ENCODE results near the gene SEC31B.

Gene SEC31B

GRCh38 chr10:100502926-100503494 lies 16.7 kb downstream of the SEC31B start:
- no peak for DNase-seq (ENCODE audit: extremely low read depth in 1 of 2, low read depth in 1 of 2)

GRCh38 chr10:100501423-100501822 lies 18.2 kb downstream of the SEC31B start:
- no peak for DNase-seq (ENCODE audit: extremely low read depth in 1 of 2, low read depth in 1 of 2)

- no peak for DNase-seq (ENCODE audit: extremely low read depth in 1 of 2, low read depth in 1 of 2)
These were observed 21.6 kb downstream of the SEC31B start for GRCh38 chr10:100498059-100498458.

- DNase-seq (ENCODE audit: extremely low read depth in 1 of 2, low read depth in 1 of 2), result no peak
These were observed 23.1 kb downstream of the SEC31B start for GRCh38 chr10:100496567-100496966.

DNA sequence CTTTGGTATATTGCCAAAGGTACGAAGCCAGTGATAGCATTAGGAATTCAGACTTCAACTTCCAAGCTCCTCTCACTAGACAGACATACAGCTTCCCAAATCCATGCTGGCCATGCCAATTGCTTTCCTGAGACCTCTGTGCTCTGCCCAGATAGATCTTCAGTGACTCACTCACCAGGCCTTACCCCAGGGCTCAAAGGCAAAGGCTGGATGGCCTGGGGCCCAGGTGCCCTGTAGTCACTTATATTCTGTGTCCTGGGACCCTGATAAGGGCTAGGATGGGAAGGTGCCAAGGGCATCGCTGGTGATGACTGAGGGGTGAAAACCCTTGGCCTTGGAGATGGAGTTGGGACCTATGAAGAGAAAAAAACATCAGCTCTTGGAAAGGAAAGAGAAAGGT lies 29.1 kb downstream of the SEC31B start:
- DNase-seq (ENCODE audit: extremely low read depth in 1 of 2, low read depth in 1 of 2), result no peak

DNA sequence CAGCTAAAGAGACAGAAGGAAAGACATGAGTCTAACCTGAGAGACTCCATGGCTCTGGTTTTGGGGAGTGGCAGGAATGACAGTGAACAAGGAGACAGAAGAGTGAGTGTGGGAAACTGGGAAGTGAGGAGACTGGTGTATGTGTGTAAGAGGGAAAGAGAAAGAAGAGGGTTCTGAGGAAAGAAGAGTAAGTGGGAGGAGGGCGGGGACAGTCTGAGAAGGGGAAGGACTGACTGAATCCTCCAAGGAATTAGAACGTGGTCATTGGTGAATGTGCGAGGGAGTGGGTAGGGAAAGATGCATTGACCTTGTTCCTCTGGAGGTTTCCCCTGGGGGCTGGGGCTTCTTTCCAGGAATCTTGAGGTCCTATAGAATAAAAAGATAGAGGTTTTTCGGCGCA lies 30.3 kb downstream of the SEC31B start:
- DNase-seq (ENCODE audit: extremely low read depth in 1 of 2, low read depth in 1 of 2), result no peak

GRCh38 chr10:100487529-100487928 lies 32.1 kb downstream of the SEC31B start:
- DNase-seq (ENCODE audit: extremely low read depth in 1 of 2, low read depth in 1 of 2), result no peak

DNA sequence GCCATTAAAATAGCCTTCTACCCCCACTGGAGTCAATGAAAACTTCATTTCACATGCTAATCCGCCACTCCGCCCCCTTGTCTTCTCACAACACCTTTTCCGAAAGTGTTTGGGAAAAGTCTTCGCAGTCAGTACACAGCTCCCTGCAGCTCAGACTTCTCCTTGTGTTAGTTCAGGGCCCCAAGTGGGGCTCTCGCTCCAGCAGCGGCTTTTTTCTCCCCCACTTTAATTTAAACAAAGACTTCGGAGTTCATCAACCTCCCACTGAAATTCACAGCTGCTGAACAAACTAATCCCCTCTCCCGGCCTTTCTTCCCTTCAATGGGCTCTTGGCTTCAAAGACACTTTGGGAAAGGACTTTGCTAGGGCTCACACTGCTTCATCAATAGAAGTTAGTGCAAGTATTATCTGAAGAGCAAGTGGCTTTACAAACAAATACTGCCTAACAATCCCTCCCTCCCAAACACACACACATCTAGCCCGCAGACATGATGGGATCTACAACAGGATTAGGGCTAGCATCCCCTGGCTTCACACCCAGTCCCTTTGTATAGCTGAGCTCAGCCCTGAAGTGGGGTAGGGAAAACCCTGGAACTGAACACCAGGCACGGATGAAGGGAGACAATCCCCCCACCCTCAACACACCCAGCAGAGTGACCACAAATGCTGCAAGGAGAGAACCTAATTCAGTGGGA lies 33.7 kb downstream of the SEC31B start:
- DNase-seq (ENCODE audit: extremely low read depth in 1 of 2, low read depth in 1 of 2), result no peak

DNA sequence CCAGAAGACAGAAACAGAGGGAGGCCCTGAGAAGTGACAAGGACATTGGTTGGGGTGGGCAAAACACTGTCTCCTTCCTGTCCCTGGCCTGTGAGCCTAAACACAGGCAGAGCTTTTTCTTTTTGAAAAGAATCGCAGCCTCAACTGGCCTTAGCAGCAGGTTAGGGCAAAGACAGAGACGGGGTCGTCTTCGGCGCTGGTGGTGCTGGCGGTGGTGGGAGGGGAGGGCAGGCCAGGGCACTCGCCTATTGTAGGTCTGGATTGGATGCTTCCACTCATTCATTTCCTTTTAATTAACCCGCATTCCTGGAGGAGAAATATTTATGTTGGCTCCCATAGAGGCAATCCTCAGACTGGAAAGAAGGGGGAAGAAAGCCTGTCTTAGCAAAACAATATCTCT lies 34.3 kb downstream of the SEC31B start:
- no peak for DNase-seq (ENCODE audit: extremely low read depth in 1 of 2, low read depth in 1 of 2)

DNA sequence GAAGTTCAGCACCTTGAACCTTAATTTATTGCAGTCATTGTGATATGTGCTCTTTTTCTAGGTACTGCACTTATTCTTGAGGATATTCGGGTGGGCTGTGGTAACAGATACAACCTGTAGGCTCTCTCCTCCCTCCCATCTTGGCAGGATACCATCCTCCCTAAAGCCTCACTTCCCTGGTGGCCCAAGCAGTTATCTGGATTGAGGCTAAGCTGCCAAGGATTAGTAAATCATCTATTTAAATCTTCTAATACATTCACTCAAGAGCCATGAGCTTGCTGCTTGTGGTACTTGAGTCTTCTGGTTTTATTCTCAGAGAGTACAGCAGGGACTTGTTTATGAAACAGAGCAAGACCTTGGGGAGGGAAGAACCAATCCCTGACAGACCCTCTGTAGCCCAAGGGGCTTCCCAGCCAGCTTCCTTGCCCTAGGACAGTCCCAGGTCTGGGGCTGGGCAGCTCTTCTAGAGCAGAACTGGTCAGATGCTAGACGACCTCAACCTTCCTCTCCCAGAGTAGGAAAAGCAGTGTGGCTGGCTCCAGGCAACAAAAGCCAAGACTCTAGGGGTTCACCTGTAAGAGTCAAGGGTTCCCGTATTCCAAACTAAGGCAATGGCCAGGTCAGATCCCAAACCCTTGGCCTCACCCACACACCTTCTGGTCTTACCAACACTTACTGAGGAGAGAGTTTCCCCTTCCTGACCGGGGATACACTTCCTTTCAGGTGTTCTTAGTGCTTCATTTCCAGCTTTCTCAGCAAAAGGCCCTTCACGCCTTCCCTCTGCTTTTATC lies 35.6 kb downstream of the SEC31B start:
- DNase-seq (ENCODE audit: extremely low read depth in 1 of 2, low read depth in 1 of 2), result no peak

- no peak for DNase-seq (ENCODE audit: extremely low read depth in 1 of 2, low read depth in 1 of 2)
These were observed 36.9 kb downstream of the SEC31B start for GRCh38 chr10:100482834-100483185.

DNA sequence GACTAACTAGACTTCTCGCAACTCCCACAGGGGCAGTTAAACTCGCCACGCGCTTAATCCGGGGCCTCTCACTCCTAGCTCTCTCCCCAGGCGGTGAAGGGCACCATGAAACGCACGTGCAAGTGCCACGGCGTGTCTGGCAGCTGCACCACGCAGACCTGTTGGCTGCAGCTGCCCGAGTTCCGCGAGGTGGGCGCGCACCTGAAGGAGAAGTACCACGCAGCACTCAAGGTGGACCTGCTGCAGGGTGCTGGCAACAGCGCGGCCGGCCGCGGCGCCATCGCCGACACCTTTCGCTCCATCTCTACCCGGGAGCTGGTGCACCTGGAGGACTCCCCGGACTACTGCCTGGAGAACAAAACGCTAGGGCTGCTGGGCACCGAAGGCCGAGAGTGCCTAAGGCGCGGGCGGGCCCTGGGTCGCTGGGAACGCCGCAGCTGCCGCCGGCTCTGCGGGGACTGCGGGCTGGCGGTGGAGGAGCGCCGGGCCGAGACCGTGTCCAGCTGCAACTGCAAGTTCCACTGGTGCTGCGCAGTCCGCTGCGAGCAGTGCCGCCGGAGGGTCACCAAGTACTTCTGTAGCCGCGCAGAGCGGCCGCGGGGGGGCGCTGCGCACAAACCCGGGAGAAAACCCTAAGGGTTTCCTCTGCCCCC lies 37.4 kb downstream of the SEC31B start:
- DNase-seq (ENCODE audit: extremely low read depth in 1 of 2, low read depth in 1 of 2), result peak; percentile 18 to 46

GRCh38 chr10:100481462-100482081 lies 38.1 kb downstream of the SEC31B start:
- peak; percentile 72 to 76 for DNase-seq (ENCODE audit: extremely low read depth in 1 of 2, low read depth in 1 of 2)

DNA sequence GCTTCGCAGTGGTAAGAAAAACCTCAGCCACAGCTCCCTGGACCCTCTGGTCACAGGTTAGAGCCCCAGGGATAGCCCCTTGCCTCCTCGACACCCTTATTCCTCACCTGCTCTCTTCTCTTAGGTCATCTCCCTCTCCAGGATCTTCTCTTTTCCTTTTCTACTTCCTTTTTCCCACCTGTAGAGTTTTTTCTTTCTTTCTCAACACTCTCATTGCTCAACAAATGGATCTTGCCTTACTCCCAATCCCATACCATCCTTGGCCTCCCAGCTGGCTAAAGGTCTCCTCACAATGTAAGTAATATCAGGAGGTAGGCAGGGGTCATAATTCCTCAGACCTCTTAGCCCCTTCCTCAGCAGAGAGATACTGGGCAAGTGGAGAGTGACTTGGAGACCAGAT lies 39.7 kb downstream of the SEC31B start:
- no peak for DNase-seq (ENCODE audit: extremely low read depth in 1 of 2, low read depth in 1 of 2)

DNA sequence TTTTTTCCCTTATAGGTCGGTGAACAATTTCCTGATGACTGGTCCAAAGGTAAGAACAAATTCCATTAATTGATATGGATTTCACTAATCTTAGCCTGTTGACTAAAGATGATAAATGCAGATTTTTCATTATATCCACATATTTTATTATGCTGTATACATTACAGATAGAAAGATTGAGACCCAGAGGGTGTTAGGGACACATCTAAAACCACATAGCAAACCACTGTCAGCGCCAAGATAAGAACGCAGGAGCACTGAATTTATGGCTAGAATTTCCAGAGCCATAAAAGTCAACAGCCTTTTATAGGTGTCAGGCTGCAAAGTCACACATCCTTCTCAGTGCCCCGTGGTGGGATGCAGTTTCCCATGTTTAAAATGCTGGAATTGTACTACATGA lies 40.6 kb downstream of the SEC31B start:
- DNase-seq (ENCODE audit: extremely low read depth in 1 of 2, low read depth in 1 of 2), result no peak

DNA sequence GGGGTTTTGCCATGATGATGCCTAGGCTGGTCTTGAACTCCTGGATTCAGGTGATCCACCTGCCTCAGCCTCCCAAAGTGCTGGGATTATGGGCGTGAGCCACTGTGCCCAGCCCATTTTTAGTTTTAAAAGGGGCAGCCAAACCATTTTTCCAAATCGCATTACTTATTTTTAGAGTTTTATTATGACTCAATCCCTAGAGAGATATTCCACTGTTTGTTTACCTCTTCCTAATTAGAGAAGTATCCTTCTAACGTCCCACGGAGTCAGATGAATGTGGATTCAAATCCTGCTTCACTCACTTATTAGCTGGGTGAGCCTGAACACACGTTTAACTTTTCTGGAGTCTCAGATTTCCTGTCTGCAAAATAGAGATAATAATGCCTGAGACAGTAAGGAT lies 41.7 kb downstream of the SEC31B start:
- no peak for DNase-seq (ENCODE audit: extremely low read depth in 1 of 2, low read depth in 1 of 2)

GRCh38 chr10:100470367-100470766 lies 49.3 kb downstream of the SEC31B start:
- DNase-seq (ENCODE audit: extremely low read depth in 1 of 2, low read depth in 1 of 2), result no peak

- DNase-seq (ENCODE audit: extremely low read depth in 1 of 2, low read depth in 1 of 2), result no peak
These were observed 49.9 kb downstream of the SEC31B start for GRCh38 chr10:100469756-100470155.

- DNase-seq (ENCODE audit: extremely low read depth in 1 of 2, low read depth in 1 of 2), result no peak
These were observed 50.7 kb downstream of the SEC31B start for GRCh38 chr10:100468978-100469377.

DNA sequence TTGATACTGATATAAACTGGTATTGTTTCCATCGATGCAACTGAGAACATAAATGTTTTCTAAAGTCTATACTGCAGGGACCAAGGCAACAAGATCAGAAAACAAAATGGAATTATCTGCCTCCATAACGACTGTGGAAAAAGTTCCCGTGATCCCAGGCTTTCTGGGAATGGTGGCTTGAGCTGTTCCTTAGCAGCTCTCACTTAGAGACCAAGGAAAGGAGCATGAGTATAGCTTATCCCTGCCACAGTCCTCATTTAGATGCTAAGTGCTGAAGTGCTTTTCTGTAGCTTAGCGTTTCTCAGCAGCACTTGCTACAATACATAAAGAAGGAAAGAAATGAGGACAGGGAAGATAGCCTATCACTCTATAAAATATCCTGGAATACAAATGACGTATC lies 51.3 kb downstream of the SEC31B start:
- DNase-seq (ENCODE audit: extremely low read depth in 1 of 2, low read depth in 1 of 2), result no peak

DNA sequence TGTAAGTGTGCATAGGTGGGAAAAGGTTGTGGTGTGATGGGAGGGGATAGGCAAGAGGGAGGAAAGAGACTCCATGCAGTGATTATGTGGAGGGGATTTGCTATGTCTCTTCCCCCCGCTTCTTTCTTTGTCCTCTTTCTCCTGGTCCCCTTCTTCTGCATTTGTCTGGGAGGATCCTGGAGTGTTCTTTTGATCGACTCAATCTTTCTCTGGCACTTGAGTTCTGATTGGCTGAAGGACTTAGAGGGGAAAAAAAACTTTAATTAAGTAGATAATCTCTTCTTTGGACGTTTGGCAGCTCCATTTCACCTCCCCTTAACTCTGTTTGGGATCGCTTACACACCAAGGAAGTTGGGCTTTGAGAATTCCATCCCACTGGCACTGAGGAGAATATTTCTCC lies 57.0 kb downstream of the SEC31B start, which contains the start of gene WNT8B:
TSS of gene WNT8B (plus strand) at position 301 of the 400 bp plus-strand sequence. CDS start 160 bp downstream, outside the sequence.
- DNase-seq (ENCODE audit: extremely low read depth in 1 of 2, low read depth in 1 of 2), result no peak
